ENCODE results near the gene SYTL1.

Gene SYTL1

DNA sequence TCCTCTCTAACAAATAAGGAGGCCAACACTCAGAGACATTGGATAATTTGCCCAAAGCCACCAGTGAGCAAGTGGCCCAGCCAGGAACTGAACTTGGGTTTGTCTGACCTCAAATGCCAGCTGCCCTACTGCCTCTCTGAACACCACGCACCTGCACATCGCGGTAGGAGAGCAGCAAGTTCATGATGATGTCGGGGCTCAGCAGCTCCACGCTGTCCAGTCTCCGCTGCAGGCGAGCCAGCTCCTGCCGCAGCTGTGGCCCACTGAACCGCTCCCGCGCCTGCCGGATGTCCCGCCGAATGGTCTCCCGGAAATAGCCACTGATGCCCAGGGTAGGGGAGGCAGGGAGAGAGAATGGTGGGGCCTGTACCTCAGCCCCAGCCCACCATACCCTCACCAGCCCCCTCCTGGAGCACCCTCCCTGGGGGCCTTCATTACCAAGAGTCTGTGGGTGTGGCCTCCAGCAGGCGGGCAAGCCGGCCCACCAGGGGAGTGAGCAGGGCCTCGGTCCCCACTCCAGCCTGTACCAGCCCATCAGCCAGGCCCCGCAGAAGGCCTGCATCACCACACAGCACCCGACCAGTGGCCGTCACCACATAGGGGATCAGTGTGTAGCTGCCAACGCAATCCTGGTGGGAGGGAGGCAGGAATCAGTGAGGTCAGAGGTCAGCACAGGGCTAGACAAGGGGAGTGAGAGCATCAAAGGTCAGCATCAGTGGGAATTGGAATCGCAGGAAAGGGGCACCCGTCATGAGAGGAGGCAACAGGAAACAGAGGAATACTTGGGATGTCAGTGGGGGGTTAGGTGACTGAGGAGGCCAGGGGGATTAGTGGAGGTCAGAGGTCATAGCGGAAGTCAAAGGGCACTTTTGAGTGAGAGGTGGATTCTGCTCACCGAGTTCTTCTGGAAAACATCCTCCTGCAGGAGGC is 22.2 kb downstream of the SYTL1 start:
- DNase-seq (ENCODE audit: low read depth in 4 of 4, low spot score in 1 of 4), result no peak

- no peak for DNase-seq (ENCODE audit: low read depth in 4 of 4, low spot score in 1 of 4)
These were observed 23.0 kb downstream of the SYTL1 start for GRCh38 chr1:27364696-27365371.

GRCh38 chr1:27365372-27366112 is 23.7 kb downstream of the SYTL1 start:
- DNase-seq (ENCODE audit: low read depth in 4 of 4, low spot score in 1 of 4), result peak in 3 of 4 experiments; percentile 65 to 71 (median 67)

GRCh38 chr1:27366113-27366410 is 24.2 kb downstream of the SYTL1 start:
- DNase-seq (ENCODE audit: low read depth in 4 of 4, low spot score in 1 of 4), result peak in 3 of 4 experiments; percentile 52 to 80 (median 64)

- peak in 1 of 4 experiments; percentile 57 for DNase-seq (ENCODE audit: low read depth in 4 of 4, low spot score in 1 of 4)
These were observed 24.8 kb downstream of the SYTL1 start, which contains the start of gene MAP3K6 for GRCh38 chr1:27366411-27367159. MAP3K6 (minus strand) TSS chr1:27366961; CDS start chr1:27366597, 364 bp downstream.

DNA sequence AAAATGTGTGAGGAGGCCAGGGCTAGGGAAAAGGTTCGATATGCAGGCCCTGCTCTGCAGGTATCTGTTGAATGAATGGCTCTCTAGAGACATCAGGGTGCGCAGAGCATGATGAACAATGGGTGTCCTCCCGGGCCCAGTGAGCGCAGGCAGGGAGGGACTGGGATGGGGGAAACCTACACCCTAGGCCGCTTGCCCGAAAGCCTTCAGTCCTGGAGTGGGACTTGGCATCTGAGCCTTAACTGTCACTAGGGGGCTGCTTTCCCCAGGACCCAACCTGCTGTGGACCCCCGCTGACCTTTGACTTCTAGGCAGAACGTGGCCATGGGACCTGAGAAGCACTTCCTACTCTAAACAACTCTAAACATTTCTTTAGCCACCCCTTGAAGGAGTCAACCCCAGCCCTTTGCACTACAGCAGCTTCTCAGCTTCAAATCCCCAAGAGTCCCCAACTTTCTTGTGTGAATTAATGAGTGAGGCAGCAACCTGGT is 25.4 kb downstream of the SYTL1 start:
- DNase-seq (ENCODE audit: low read depth in 4 of 4, low spot score in 1 of 4), result no peak

- DNase-seq (ENCODE audit: low read depth in 4 of 4, low spot score in 1 of 4), result no peak
These were observed 27.2 kb downstream of the SYTL1 start for GRCh38 chr1:27368869-27369582.

- no peak for DNase-seq (ENCODE audit: low read depth in 4 of 4, low spot score in 1 of 4)
These were observed 30.4 kb downstream of the SYTL1 start for GRCh38 chr1:27372022-27372807.

GRCh38 chr1:27372808-27373690 is 31.2 kb downstream of the SYTL1 start:
- DNase-seq (ENCODE audit: low read depth in 4 of 4, low spot score in 1 of 4), result no peak

DNA sequence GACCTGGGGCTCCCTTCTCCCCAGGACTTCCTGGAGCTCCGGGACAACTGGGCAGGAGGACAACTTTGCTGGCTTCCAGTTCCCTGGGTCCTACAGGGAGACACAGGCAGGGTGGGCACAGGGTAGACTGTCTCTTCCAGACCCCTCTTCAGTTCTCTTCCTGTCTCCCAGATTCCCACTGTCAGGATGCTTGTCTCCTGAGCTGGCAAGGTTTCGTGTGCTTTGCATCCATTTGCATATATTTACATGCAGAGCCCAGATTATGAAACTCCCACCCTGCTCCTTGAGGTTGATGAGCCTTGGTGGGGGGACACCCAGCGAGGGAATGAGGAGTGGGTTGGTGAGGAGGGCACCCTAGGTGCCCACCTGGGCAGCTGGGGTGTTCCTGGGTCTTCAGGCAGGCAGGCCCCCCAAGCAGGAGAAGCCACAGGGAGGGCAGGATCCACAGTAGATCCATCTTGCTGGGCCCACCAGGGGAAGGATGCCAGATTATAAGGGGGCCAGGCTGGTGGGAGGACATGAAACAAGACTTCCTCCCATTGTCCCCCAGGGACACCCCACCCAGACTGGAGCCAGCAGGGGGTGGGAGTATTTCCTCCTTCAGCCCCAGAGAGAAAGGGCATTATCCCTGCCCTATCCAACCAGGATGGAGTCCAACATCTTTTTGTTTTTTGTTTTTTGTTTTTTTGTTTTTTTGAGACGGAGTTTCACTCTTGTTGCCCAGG is 32.7 kb downstream of the SYTL1 start, which contains the start of gene FCN3:
TSS of gene FCN3 (minus strand) at position 463 of the 725 bp plus-strand sequence. CDS start at position 457, 6 bp downstream.
- DNase-seq (ENCODE audit: low read depth in 4 of 4, low spot score in 1 of 4), result no peak

DNA sequence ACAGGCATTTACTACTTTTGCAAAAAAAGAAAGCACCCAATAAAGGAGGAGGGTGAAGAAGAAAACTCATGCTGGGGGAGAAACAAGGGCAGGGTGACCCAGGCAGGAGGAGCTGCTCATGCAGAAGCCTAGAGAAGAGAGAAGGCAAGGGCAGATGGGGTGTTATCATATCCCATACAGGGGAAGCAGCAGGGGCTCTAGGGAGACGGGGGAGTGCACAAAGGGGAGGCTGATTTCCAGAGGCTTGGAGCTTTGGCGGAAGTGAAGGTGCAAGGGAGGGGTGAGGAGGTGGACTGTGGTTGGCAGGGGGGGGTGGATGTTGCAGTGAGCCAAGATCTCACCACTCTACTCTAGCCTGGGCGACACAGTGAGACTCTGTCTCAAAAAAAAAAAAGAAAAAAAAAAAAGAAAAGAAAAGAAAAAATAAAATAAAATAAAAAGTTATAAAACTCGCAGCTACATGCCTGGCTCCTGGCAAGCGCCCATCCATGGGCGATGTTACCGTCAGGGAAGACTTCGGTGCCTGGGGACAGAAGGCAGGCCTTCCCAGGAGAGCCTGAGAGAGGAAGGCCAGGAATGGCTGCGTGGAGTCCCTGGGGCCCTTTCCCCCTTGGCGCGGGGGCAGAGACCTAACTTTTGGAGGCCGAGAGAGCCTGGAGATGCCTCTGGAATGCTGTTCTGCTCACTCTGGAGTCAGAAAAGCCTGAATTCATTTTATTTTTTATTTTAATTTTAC is 36.1 kb downstream of the SYTL1 start:
- no peak for DNase-seq (ENCODE audit: low read depth in 4 of 4, low spot score in 1 of 4)

DNA sequence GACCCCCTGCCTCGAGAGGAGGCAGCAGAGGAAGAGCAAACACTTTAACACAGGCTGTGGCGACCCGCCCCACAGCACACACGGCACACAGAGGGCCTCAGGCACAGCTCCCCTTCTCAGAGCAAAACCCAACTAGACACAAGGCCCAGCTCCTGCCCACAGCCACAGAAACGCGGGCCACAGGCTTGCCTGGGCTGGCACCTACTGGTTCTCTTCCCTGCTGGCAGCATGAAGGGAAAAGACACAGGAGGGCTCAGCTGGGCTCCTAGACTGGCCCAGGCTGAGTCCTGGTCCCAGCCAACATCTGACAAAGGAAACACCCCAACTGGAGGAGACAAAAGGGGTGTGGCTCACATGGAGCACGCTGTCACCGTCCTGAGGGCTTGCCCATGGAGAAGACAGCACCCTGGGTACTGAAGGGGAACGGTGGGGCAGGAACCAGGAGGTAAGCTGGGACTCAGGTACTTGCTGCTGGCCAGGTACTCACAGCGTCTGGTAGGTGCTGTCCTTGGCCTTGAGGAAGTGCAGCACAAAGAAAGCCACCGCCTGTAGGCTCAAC is 37.8 kb downstream of the SYTL1 start:
- DNase-seq (ENCODE audit: low read depth in 4 of 4, low spot score in 1 of 4), result no peak

- no peak for DNase-seq (ENCODE audit: low read depth in 4 of 4, low spot score in 1 of 4)
These were observed 38.4 kb downstream of the SYTL1 start for GRCh38 chr1:27380224-27380623.

- DNase-seq (ENCODE audit: low read depth in 4 of 4, low spot score in 1 of 4), result no peak
These were observed 39.2 kb downstream of the SYTL1 start for GRCh38 chr1:27380766-27381733.
